GM12801 (cell line): Measurements from ENCODE around the gene ARFGEF3.

Source experiments
- TF ChIP-seq, protein P1 (sequence below): IDR thresholded peaks from one replicate; pipeline ENCODE4 v1.5.1; 2011; ENCODE audit warnings: control low read depth; ENCODE audit not compliant: insufficient read length; ENCODE audit errors: extremely low read depth

The ARFGEF3 gene

DNA sequence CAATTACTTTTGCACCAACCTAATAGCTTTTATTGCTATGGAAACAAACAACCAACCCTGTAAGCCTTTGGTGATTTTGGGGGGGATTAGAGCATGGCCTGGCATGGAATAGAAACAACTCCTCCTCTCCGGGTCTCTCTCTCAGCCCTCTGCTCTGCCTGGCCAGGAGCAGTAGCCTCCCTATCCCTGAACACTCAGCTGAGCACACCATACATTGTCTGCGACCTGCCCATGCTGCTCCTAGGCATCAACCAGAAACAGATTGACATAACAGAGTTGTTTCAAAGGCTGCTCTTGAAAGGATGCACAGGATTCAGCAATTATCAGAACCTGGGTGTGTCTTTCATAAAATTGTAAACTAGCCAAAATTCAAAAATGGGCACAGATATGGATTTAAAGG is 186.1 kb downstream of the ARFGEF3 start:
- TF ChIP-seq, protein P1, sequence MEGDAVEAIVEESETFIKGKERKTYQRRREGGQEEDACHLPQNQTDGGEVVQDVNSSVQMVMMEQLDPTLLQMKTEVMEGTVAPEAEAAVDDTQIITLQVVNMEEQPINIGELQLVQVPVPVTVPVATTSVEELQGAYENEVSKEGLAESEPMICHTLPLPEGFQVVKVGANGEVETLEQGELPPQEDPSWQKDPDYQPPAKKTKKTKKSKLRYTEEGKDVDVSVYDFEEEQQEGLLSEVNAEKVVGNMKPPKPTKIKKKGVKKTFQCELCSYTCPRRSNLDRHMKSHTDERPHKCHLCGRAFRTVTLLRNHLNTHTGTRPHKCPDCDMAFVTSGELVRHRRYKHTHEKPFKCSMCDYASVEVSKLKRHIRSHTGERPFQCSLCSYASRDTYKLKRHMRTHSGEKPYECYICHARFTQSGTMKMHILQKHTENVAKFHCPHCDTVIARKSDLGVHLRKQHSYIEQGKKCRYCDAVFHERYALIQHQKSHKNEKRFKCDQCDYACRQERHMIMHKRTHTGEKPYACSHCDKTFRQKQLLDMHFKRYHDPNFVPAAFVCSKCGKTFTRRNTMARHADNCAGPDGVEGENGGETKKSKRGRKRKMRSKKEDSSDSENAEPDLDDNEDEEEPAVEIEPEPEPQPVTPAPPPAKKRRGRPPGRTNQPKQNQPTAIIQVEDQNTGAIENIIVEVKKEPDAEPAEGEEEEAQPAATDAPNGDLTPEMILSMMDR, result no peak

- TF ChIP-seq, protein P1, result no peak
Measured at GRCh38 chr6:138349891-138350290, 188.2 kb downstream of the ARFGEF3 start.

DNA sequence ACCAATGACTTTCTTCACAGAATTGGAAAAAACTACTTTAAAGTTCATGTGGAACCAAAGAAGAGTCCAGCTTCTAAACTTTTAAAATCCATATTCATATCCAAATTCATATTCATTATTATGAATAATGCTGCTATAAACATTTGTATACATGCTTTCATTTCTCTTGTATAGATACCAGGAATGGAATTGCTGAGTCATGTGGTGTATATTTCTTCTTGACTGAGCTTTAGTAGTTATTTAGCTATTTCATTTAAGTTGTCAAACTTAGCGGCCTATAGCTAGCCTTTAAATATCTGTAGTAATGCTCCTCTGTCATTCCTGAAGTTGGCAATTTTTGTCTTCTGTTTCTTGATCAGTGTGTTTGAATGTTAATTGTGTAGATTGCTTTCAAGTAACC is 196.2 kb downstream of the ARFGEF3 start:
- TF ChIP-seq, protein P1, result no peak

DNA sequence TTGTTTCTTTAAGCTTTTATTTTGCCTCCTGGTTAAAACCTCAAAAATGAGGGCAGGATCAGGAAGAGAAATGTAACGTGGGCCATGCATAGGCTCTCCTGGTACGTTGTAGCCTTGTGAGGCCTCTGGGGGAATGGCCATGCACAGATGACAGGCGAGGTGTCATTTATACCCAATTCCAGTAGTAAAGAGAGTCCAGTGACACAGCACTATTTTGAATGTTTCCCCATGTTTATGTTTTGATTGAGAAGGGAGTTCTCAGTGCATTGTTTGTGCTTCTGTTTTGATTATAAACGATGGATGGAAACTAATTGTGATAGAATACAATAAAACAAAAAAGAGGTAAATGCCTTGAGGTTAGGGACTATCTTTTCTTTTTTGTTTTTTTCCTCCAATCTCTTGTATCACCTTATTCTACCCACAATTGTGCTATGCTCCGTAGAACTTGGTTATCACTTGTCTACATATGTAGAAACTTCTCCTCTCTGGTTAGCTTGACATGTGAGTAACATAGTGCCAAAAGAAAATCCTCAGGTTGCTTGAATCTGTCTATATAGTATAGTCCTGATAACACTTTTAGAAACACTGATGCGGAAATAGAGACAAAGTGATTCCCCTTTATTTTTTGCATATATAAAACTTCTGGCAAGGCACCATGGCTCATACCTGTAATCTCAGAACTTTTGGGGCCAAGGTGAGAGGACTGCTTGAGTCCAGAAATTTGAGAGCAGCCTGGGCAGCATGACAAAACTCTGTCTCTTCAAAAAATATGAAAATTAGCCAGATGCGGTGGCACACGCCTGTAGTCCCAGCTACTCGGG is 209.1 kb downstream of the ARFGEF3 start:
- TF ChIP-seq, protein P1, result no peak

- TF ChIP-seq, protein P1, result no peak
Measured at GRCh38 chr6:138371452-138371711, 209.6 kb downstream of the ARFGEF3 start.

DNA sequence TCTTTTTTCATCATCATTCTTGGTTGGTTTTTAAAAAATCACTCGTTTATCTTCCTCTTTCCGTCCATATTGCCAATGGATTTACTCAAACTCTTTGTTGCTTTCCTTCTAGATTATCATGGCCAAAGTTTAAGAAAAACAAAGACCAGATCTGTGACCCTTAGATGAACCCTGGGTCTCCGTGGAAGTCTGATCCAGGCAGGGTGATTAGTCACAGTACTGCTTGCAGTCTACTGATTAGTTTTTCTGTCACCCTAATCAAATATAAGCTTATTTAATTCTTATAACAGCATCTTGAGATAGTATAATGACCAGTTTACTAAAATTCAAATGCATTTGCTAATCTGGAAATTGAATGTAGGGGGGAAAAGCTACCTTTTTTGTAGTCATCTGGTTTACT is 210.0 kb downstream of the ARFGEF3 start:
- TF ChIP-seq, protein P1, result no peak

- TF ChIP-seq, protein P1, result no peak
Measured at GRCh38 chr6:138372711-138373463, 211.1 kb downstream of the ARFGEF3 start.
